GM12872 (cell line): ENCODE data around the gene GOLGA3.

ENCODE experiments used
- TF ChIP-seq, protein P1 (sequence below): IDR thresholded peaks from 3 replicates; pipeline ENCODE4 v1.5.1; 2011; ENCODE audit warnings: low read depth, mild to moderate bottlenecking, low read length, moderate library complexity; ENCODE audit not compliant: insufficient read depth

The GOLGA3 gene

DNA sequence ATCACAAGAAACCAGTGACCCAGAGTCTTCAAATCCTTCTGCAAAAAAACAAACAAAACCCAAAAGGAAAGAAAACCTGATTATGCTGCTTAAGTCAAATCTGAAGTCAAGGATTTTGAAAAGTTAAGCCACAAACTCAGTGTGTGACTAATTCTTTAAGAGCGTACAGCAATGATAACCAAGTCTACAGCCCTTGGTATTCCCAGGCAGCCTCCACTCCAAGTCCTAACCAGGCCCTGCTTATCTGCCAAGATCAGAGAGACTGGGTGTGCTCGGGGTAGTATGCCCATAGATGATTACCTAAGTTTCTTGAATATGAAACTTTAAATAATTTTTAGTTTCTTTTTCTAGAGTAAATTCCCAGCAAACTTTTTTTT lies 104.9 kb downstream of the GOLGA3 start:
- TF ChIP-seq, protein P1, sequence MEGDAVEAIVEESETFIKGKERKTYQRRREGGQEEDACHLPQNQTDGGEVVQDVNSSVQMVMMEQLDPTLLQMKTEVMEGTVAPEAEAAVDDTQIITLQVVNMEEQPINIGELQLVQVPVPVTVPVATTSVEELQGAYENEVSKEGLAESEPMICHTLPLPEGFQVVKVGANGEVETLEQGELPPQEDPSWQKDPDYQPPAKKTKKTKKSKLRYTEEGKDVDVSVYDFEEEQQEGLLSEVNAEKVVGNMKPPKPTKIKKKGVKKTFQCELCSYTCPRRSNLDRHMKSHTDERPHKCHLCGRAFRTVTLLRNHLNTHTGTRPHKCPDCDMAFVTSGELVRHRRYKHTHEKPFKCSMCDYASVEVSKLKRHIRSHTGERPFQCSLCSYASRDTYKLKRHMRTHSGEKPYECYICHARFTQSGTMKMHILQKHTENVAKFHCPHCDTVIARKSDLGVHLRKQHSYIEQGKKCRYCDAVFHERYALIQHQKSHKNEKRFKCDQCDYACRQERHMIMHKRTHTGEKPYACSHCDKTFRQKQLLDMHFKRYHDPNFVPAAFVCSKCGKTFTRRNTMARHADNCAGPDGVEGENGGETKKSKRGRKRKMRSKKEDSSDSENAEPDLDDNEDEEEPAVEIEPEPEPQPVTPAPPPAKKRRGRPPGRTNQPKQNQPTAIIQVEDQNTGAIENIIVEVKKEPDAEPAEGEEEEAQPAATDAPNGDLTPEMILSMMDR, result no peak

DNA sequence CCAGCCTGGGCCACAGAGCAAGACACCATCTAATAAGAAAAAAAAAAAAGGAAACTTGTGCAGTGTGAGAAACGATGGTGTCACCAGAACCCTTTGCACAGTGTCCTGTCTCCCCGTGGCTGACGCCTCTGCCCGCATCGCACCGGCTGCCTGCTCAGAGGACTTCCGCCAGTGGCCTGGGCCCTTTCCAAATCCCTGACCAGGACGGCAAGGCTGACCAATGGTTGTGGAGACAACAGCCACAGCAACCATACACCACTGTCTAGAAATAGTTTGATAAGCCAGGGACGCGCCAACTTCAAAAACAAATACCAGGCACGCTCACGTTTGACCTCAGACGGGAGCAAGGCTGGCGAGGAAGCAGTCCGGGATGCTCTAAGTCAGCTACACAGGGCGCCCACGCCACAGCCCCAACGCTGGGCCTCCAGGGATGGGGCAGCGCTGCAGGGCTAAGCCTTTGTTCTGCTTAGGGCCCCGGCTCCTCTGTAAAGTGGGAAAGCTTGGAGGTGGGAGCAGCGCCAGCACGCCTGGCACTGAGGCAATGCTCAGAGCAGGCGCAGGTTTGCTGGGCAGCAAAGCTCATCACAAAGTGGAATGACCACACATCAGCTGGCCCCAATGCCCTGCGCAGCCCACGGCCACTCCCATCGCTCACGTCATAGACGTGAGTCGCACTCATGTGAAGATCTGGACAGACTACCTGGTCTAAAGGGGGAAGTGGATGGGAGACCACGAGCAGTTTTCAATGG lies 105.5 kb downstream of the GOLGA3 start:
- TF ChIP-seq, protein P1, result no peak

DNA sequence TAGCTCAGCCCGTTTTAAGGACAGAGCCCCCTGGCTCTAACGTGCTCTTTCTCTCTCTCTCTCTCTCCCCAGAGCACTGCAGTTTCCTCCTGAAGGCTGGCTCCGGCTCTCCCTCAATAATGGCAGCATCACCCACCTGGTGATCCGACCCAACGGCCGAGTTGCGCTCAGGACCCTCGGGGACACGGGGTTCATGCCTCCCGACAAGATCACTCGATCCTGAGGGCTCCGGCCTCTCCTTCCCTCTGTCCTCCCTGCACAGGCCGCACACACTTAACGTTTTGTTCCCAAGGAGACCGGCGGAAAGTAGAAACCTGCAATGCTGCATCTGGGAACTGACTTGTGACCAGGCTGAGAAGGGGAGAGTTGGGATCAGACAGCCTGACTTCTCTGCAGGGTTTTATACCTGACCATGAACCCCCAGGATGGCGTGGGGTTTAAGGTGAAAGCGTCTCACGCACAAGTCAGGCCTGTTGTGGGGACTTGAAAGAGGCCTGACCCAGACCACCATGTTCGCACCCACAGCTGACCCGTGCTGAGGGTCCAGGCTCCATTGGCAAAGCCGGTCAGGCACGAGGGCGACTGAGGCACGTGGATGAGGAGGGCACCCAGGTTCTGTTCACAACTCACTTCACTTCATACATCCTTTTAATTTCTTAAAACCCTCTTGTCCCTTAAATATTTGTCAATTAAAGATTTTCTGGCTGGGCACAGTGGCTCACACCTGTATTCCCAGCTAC lies 107.9 kb downstream of the GOLGA3 start:
- TF ChIP-seq, protein P1, result no peak

DNA sequence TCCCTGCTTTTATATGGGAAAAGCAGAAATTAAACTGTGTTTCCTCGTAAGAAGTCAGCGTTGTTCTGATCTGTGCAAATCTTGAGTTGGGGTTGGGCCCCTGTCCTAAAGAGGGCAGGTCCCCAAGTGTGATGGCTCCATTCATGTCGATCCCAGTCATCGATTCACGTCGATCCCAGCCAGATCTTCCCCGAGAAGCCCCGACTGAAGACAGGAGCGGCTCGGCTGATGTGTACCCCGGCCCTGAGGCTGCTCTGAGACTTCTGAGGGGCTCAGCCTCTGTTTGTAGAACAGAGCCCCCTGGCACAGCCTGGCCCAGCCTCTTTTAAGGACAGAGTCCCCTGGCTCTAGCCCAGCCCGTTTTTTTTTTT lies 108.7 kb downstream of the GOLGA3 start:
- TF ChIP-seq, protein P1, result no peak

DNA sequence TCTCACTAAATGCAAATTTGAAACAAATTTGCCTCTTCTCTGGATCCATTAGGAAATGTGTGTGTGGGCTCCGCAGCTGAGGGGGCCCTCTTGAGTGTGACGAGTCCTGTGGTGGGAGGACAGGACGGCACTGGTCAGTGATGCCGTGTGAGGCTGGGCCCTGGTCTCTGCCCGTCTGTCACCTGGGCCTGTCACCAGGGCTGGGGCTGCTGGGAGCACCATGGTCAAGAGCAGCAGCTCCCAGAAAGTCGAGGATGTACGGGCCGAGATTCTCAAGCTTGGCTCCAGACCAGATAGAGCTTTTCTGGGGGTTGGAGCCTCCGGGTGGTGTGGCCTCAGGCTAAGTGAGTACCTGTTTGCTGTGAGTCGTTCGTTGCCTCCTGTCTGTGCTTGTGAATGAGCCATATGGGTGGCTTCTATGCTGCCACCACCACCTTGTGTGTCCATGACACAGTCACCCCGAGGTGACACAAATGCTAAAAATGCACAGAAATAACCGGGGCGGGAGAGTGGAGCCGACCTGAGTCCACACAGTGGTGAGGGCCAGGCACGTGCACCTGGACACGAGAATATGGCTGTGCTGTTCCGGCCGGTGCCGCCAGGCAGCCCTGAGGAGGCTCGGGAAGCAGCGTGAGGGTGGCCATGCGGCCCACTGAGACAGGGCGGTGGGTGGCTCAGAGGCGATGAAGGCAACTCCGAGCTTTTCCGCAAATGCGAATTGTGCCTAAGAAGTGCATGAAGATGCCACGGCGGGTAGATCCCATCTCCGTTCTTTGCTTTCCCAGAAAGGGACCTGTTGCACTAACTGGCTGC lies 109.3 kb downstream of the GOLGA3 start:
- TF ChIP-seq, protein P1, result no peak
